ENCODE measurements around the gene SMTN.
A peak's percentile ranks its signal among the peaks of the same experiment; 100 is the strongest.

SMTN gene

DNA sequence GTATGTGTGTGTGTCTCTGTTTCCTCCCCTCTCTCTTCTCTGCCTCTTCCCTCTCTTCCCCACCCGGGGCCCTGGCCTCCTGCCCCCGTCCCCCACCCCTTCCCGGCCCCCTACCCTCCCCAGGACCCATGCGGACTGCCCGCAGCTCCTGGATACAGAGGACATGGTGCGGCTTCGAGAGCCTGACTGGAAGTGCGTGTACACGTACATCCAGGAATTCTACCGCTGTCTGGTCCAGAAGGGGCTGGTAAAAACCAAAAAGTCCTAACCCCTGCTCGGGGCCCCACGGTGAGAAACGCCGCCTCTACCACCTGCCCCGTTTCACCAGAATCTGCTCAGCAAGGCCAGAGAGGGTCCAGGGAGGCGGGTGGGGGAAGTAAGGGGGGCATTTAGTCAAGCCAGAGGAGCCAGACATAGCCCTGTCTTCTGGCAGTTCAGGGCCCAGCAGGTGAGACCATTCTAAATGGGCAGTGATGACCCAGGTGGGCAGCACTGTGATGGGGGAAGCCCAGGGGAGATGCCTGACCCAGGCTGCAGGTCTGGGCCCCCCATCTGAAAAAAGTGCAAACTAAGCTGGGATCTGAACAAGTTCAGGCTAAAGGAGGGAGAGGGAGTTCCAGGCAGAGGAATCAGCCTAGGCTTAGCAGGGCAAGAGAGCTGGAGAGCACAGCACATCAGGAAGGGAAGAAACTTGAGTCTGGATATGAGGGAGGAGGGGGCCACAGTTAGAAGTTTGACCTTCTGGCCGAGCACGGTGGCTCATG is 19.8 kb downstream of the SMTN start:
- in situ Hi-C loops (cut with HindIII; ENCODE audit: low sequenced_read_pairs) = no loop called here
- no peak overlapping the region for H3K4me3 ChIP-seq (ENCODE audit: low read depth, low read length)
- no peak for DNase-seq (ENCODE audit: low read depth)
- TF ChIP-seq, protein P1, sequence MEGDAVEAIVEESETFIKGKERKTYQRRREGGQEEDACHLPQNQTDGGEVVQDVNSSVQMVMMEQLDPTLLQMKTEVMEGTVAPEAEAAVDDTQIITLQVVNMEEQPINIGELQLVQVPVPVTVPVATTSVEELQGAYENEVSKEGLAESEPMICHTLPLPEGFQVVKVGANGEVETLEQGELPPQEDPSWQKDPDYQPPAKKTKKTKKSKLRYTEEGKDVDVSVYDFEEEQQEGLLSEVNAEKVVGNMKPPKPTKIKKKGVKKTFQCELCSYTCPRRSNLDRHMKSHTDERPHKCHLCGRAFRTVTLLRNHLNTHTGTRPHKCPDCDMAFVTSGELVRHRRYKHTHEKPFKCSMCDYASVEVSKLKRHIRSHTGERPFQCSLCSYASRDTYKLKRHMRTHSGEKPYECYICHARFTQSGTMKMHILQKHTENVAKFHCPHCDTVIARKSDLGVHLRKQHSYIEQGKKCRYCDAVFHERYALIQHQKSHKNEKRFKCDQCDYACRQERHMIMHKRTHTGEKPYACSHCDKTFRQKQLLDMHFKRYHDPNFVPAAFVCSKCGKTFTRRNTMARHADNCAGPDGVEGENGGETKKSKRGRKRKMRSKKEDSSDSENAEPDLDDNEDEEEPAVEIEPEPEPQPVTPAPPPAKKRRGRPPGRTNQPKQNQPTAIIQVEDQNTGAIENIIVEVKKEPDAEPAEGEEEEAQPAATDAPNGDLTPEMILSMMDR (IDR thresholded peaks at IDR 0.05; ENCODE audit: low read depth, low read length, missing control alignments) = no peak

DNA sequence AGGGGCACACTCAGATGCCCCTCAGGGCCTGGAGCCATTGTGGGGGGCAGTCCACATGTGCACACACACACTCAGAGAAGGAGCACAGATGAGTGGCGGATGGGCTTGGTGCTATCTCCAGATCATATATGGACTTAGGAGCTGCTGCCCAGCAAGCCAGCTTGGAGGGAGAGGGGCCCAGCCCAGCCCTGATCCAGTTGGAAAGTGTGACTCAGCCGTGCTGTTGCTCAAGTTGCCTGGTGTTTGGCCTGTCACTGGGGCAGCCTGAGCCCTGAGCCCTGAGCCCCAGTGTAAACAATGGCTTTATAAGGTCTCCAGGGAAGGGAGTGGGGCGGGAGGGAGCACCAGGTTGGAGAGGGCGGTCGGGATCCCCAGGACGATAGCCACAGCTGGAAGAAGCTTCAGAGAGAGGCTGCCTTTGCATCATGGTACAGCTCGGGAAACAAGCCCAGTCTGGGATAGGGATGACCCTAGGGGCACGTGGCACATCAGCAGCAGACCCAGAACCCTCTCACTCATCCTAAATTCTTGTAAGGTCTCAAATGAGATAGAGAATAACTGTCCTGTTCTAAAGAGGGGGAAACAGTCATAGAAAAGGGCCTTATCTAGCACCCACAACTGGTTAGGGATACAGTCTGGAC is 21.4 kb downstream of the SMTN start:
- DNase-seq (ENCODE audit: low read depth) = no peak
- in situ Hi-C loops (cut with HindIII; ENCODE audit: low sequenced_read_pairs) = no loop called here

DNA sequence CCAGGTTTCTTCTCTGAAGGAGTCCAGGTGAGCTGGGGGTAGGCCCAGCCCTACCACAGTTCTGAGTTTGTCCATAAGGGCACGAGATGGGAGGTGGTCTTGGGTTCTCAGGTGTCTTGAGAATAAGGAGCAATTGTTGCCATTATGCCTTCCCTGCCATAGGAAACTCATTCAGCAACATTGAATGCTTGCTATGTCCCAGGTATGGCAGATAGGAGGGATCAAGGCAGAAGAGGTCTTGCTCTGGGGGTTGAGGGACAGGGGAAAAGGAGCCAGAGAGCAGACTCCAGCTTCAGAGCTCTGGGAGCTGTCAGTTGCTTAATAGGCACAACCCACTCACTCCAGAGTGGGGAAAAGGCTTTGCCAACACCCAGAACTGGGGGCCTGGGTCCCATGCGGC is 22.0 kb downstream of the SMTN start:
- no peak overlapping the region for H3K4me3 ChIP-seq (ENCODE audit: low read depth, low read length)
- TF ChIP-seq, protein P1 (IDR thresholded peaks at IDR 0.05; ENCODE audit: low read depth, low read length, missing control alignments) = no peak
- no peak for DNase-seq (ENCODE audit: low read depth)
- in situ Hi-C loops (cut with HindIII; ENCODE audit: low sequenced_read_pairs) = no loop called here

More for the DNA sequence above, 21.4 kb downstream of the SMTN start:
- TF ChIP-seq, protein P1 (IDR thresholded peaks at IDR 0.05; ENCODE audit: low read depth, low read length, missing control alignments) = no peak
- no peak overlapping the region for H3K4me3 ChIP-seq (ENCODE audit: low read depth, low read length)

GRCh38 chr22:31103899-31104694 is 23.0 kb downstream of the SMTN start:
- in situ Hi-C loops (cut with HindIII; ENCODE audit: low sequenced_read_pairs) = no loop called here
- no peak overlapping the region for H3K4me3 ChIP-seq (ENCODE audit: low read depth, low read length)
- DNase-seq (ENCODE audit: low read depth) = no peak
- TF ChIP-seq, protein P1 (IDR thresholded peaks at IDR 0.05; ENCODE audit: low read depth, low read length, missing control alignments) = no peak

GRCh38 chr22:31104869-31105268 is 23.8 kb downstream of the SMTN start:
- no peak for DNase-seq (ENCODE audit: low read depth)
- H3K4me3 ChIP-seq (ENCODE audit: low read depth, low read length) = no peak overlapping the region
- TF ChIP-seq, protein P1 (IDR thresholded peaks at IDR 0.05; ENCODE audit: low read depth, low read length, missing control alignments) = peak; percentile 59
- in situ Hi-C loops (cut with HindIII; ENCODE audit: low sequenced_read_pairs) = no loop called here

GRCh38 chr22:31105282-31105929 is 24.3 kb downstream of the SMTN start:
- no peak overlapping the region for H3K4me3 ChIP-seq (ENCODE audit: low read depth, low read length)
- DNase-seq (ENCODE audit: low read depth) = no peak
- TF ChIP-seq, protein P1 (IDR thresholded peaks at IDR 0.05; ENCODE audit: low read depth, low read length, missing control alignments) = no peak
- in situ Hi-C loops (cut with HindIII; ENCODE audit: low sequenced_read_pairs) = no loop called here

Data from astrocyte of the cerebellum (primary cell).